ENCODE results near the gene ZNF71.

Gene ZNF71

GRCh38 chr19:56613639-56614038 is 18.5 kb downstream of the ZNF71 start:
- H3K4me3 ChIP-seq (ENCODE audit: control insufficient read depth, low read depth, low read length) = no peak overlapping the region
- no peak for DNase-seq (ENCODE audit: low read depth)
- TF ChIP-seq CTCF (IDR thresholded peaks at IDR 0.05; ENCODE audit: control insufficient read depth, insufficient read depth, low read depth, low read length, missing control alignments) = no peak

DNA sequence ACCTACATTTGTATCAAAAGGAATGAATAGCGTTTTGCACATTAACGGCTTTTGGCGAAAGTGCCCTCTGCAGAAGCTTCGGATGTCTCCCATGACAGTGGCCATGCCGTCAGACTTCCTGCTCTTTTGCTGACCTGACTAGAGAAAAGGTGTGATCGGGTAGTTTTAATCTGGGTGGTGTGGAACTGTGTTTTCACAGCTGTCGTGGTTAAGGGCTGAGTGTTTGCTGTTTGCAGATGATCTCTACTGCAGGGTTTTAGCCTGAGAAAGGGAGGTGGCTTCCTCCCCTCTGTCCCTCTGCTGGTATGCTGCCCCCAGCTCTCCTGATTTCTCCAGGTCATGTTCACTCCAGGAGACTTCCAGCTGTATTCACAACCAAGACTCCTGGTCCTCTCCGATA is 22.4 kb downstream of the ZNF71 start:
- DNase-seq (ENCODE audit: low read depth) = no peak
- H3K4me3 ChIP-seq (ENCODE audit: control insufficient read depth, low read depth, low read length) = no peak overlapping the region
- no peak for TF ChIP-seq CTCF (IDR thresholded peaks at IDR 0.05; ENCODE audit: control insufficient read depth, insufficient read depth, low read depth, low read length, missing control alignments)

- no peak for TF ChIP-seq CTCF (IDR thresholded peaks at IDR 0.05; ENCODE audit: control insufficient read depth, insufficient read depth, low read depth, low read length, missing control alignments)
- H3K4me3 ChIP-seq (ENCODE audit: control insufficient read depth, low read depth, low read length) = no peak overlapping the region
- DNase-seq (ENCODE audit: low read depth) = no peak
These were observed 24.0 kb downstream of the ZNF71 start for GRCh38 chr19:56619121-56619520.

GRCh38 chr19:56622374-56622773 is 27.3 kb downstream of the ZNF71 start:
- no peak for DNase-seq (ENCODE audit: low read depth)
- no peak for TF ChIP-seq CTCF (IDR thresholded peaks at IDR 0.05; ENCODE audit: control insufficient read depth, insufficient read depth, low read depth, low read length, missing control alignments)
- no peak overlapping the region for H3K4me3 ChIP-seq (ENCODE audit: control insufficient read depth, low read depth, low read length)

- DNase-seq (ENCODE audit: low read depth) = no peak
These were observed 27.9 kb downstream of the ZNF71 start for GRCh38 chr19:56623006-56623405.

GRCh38 chr19:56625708-56626107 is 30.6 kb downstream of the ZNF71 start:
- no peak overlapping the region for H3K4me3 ChIP-seq (ENCODE audit: control insufficient read depth, low read depth, low read length)
- DNase-seq (ENCODE audit: low read depth) = no peak
- TF ChIP-seq CTCF (IDR thresholded peaks at IDR 0.05; ENCODE audit: control insufficient read depth, insufficient read depth, low read depth, low read length, missing control alignments) = no peak

More at GRCh38 chr19:56623006-56623405, 27.9 kb downstream of the ZNF71 start:
- no peak for TF ChIP-seq CTCF (IDR thresholded peaks at IDR 0.05; ENCODE audit: control insufficient read depth, insufficient read depth, low read depth, low read length, missing control alignments)
- H3K4me3 ChIP-seq (ENCODE audit: control insufficient read depth, low read depth, low read length) = no peak overlapping the region

- no peak overlapping the region for H3K4me3 ChIP-seq (ENCODE audit: control insufficient read depth, low read depth, low read length)
- no peak for DNase-seq (ENCODE audit: low read depth)
- no peak for TF ChIP-seq CTCF (IDR thresholded peaks at IDR 0.05; ENCODE audit: control insufficient read depth, insufficient read depth, low read depth, low read length, missing control alignments)
These were observed 37.9 kb downstream of the ZNF71 start for GRCh38 chr19:56633021-56633420.

Data from AG09309 (cell line).